ENCODE data around the gene F10. TPM values are rescaled to one million over a fixed set of nuclear protein-coding genes. Genes with fewer than 3 reads are reported as not detected.
"Not testable (repeated sequence)": the region's sequence is repeated elsewhere in the genome, so short reads cannot be mapped to it uniquely, and the experiment has no call there.

Gene F10
- total and polyA plus RNA-seq, 2 donors (not counting 3 experiments of a cell fraction or from before 2014, with no cell fraction given) = 0.25 TPM; not detected in 1

DNA sequence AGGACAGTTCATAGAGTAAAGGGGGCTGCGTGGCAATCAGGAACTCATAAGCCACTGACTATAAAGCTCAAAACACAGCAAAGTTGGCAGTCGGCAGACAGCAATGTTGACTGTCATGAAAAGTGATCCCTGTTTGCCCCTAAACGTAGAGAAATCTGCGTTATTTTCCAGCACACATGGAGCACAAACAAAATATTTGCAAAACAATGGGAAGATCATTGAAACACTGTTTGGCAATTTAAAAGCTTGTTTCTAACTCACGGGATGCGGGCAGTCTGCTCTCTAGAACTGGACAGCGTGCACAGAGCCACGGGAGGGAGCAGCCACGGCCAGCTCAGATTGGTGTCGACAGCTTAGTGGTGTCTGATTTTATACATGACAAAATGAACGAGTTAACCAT is 23.5 kb upstream of the F10 start:
- TF ChIP-seq GATA2 (IDR thresholded peaks at IDR 0.05; ENCODE audit: insufficient read depth, insufficient read length, low read depth, low read length) = no peak
- no peak for TF ChIP-seq EZH2 (IDR thresholded peaks at IDR 0.05; ENCODE audit: borderline replicate concordance, low read depth, low read length, severe bottlenecking)
- no peak for TF ChIP-seq FOS (IDR thresholded peaks at IDR 0.05; ENCODE audit: borderline replicate concordance, insufficient read depth, low read length)
- TF ChIP-seq POLR2A (IDR thresholded peaks at IDR 0.05; ENCODE audit: low read depth, low read length) = no peak
- no peak for TF ChIP-seq POLR2AphosphoS5 (IDR thresholded peaks at IDR 0.05; ENCODE audit: insufficient read depth, low read depth, low read length)
- TF ChIP-seq JUN (IDR thresholded peaks at IDR 0.05; ENCODE audit: borderline replicate concordance, insufficient read depth, insufficient read length, low read depth) = no peak
- TF ChIP-seq, protein P1, sequence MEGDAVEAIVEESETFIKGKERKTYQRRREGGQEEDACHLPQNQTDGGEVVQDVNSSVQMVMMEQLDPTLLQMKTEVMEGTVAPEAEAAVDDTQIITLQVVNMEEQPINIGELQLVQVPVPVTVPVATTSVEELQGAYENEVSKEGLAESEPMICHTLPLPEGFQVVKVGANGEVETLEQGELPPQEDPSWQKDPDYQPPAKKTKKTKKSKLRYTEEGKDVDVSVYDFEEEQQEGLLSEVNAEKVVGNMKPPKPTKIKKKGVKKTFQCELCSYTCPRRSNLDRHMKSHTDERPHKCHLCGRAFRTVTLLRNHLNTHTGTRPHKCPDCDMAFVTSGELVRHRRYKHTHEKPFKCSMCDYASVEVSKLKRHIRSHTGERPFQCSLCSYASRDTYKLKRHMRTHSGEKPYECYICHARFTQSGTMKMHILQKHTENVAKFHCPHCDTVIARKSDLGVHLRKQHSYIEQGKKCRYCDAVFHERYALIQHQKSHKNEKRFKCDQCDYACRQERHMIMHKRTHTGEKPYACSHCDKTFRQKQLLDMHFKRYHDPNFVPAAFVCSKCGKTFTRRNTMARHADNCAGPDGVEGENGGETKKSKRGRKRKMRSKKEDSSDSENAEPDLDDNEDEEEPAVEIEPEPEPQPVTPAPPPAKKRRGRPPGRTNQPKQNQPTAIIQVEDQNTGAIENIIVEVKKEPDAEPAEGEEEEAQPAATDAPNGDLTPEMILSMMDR (IDR thresholded peaks at IDR 0.05; ENCODE audit: extremely low read depth in 1 of 2, insufficient read depth in 1 of 2, low read depth in 1 of 2, low read length in 2 of 2) = no peak
- TF ChIP-seq, protein P2, sequence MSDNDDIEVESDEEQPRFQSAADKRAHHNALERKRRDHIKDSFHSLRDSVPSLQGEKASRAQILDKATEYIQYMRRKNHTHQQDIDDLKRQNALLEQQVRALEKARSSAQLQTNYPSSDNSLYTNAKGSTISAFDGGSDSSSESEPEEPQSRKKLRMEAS (IDR thresholded peaks at IDR 0.05; ENCODE audit: insufficient read depth, insufficient read length) = no peak
- no peak for TF ChIP-seq MYC (IDR thresholded peaks at IDR 0.05; ENCODE audit: low read depth, low read length)
- no peak for FAIRE-seq
- CTCF ChIA-PET = interaction anchor here (1.0 to 1.3 kb wide), 2 partner anchors 10 to 13 kb away, joined by 3 to 5 read pairs; no protein-coding TSS in a partner anchor

DNA sequence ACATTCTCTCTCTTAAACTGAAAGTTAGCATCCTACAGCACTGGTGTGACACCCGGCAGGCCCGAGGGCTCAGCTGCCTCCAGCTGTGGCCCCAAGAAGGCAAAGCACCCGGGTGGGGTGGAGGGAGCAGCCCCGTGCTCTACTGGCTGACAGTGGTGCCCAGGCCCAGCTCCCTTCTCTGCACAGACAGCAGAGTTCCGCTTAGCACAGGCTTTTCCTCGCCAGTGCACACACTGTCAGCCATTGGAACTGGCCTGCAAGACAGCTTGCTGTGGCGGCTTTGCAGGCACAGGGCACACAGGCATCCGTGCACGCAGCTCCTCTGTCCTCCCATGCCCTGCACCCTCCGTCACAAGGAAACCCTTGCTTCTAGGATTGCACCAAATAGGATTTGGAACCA is 20.3 kb upstream of the F10 start:
- H3K4me2 ChIP-seq (ENCODE audit: insufficient read depth, low read length); intact Hi-C loops (cut with micrococcal nuclease); H3K79me2 ChIP-seq (ENCODE audit: control insufficient read depth, insufficient read depth, low read length); H3K9ac ChIP-seq (replicated peaks; ENCODE audit: extremely low read depth, insufficient read depth, low read length); BruUV-seq (replicated peaks); FAIRE-seq; H3K27me3 ChIP-seq (ENCODE audit: control insufficient read depth in 2 of 2, insufficient read depth in 2 of 2, low read length in 2 of 2); H3K9me3 ChIP-seq (replicated peaks; ENCODE audit: control insufficient read depth, insufficient read depth, low read length); H3K4me3 ChIP-seq (replicated peaks in 1 of 3; ENCODE audit: insufficient read depth in 1 of 3, low read depth in 1 of 3, low read length in 3 of 3); H3K27ac ChIP-seq (ENCODE audit: insufficient read depth, low read depth, low read length); H3K36me3 ChIP-seq (ENCODE audit: control insufficient read depth in 2 of 2, extremely low read depth in 1 of 2, insufficient read depth in 2 of 2, low read length in 2 of 2); POLR2A ChIA-PET; H4K20me1 ChIP-seq (replicated peaks; ENCODE audit: control insufficient read depth, extremely low read depth, insufficient read depth, low read length); DNase-seq (ENCODE audit: low read depth, low spot score); H3K9me1 ChIP-seq (replicated peaks; ENCODE audit: control insufficient read depth, extremely low read depth, insufficient read depth, low read length); H2AFZ ChIP-seq (ENCODE audit: low read depth, low read length); H3K4me1 ChIP-seq (ENCODE audit: control insufficient read depth, extremely low read depth, insufficient read depth, low read length); dilution Hi-C loops (cut with MboI; ENCODE audit: extremely low pct_ligation_motif_present, low sequenced_read_pairs): not testable (repeated sequence)
- CTCF ChIA-PET = interaction anchor here (1.2 kb wide), 1 partner anchor 11 kb away, joined by 4 read pairs; no protein-coding TSS in a partner anchor

More for the DNA sequence above, 23.5 kb upstream of the F10 start:
- POLR2A ChIA-PET = no interaction called here
- Histone ChIP-seq H4K20me1 (replicated peaks; ENCODE audit: control insufficient read depth, extremely low read depth, insufficient read depth, low read length) (no peaks in the 10 kb centered on the region), H3K79me2 (ENCODE audit: control insufficient read depth, insufficient read depth, low read length) (no peaks in the 10 kb centered on the region), H3K36me3 (ENCODE audit: control insufficient read depth in 2 of 2, extremely low read depth in 1 of 2, insufficient read depth in 2 of 2, low read length in 2 of 2) (no peaks in the 10 kb centered on the region), H3K4me2 (ENCODE audit: insufficient read depth, low read length) (no peak overlapping the region), H3K9me3 (replicated peaks; ENCODE audit: control insufficient read depth, insufficient read depth, low read length) (no peaks in the 10 kb centered on the region), H3K4me1 (ENCODE audit: control insufficient read depth, extremely low read depth, insufficient read depth, low read length) (no peaks in the 10 kb centered on the region), H3K9ac (replicated peaks; ENCODE audit: extremely low read depth, insufficient read depth, low read length) (no peak overlapping the region), H3K27me3 (ENCODE audit: control insufficient read depth in 2 of 2, insufficient read depth in 2 of 2, low read length in 2 of 2) (no peaks in the 10 kb centered on the region), H3K4me3 (replicated peaks in 1 of 3; ENCODE audit: insufficient read depth in 1 of 3, low read depth in 1 of 3, low read length in 3 of 3) (no peak overlapping the region), H2AFZ (ENCODE audit: low read depth, low read length) (no peak overlapping the region), H3K9me1 (replicated peaks; ENCODE audit: control insufficient read depth, extremely low read depth, insufficient read depth, low read length) (no peaks in the 10 kb centered on the region), H3K27ac (ENCODE audit: insufficient read depth, low read depth, low read length) (no peak overlapping the region)
- dilution Hi-C loops (cut with MboI; ENCODE audit: extremely low pct_ligation_motif_present, low sequenced_read_pairs) (no loop called here), intact Hi-C loops (cut with micrococcal nuclease) (no loop called here)
- BruUV-seq (replicated peaks) = no TSS peak
- no peak for DNase-seq (ENCODE audit: low read depth, low spot score)

Data from endothelial cell of umbilical vein (primary cell).